HEK293 (cell line): Measurements from ENCODE around the gene ING4.

Experiments used
- HOXD13 ChIP-seq: sonication (generic); formaldehyde crosslinking; IDR thresholded peaks from 2 replicates; pipeline ENCODE4 v1.8.0; 2022; ENCODE audit warnings: missing genetic modification reagents, borderline replicate concordance
- SP2 ChIP-seq: fragments of 450-650 bp; formaldehyde crosslinking; IDR thresholded peaks from 2 replicates; pipeline ENCODE4 v1.5.1; 2016; ENCODE audit warnings: missing biosample characterization, missing genetic modification characterization
- ZBTB21 ChIP-seq: fragments of 450-650 bp; formaldehyde crosslinking; IDR thresholded peaks from 2 replicates; pipeline ENCODE4 v1.5.1; 2017; ENCODE audit warnings: missing biosample characterization, missing genetic modification characterization
- ZFP37 ChIP-seq: fragments of 450-650 bp; formaldehyde crosslinking; IDR thresholded peaks from 2 replicates; pipeline ENCODE4 v1.5.1; 2016; ENCODE audit warnings: missing biosample characterization, missing genetic modification characterization
- ZNF155 ChIP-seq: fragments of 450-650 bp; formaldehyde crosslinking; IDR thresholded peaks from 2 replicates; pipeline ENCODE4 v1.5.1; 2016; ENCODE audit warnings: missing biosample characterization, missing genetic modification characterization
- ZNF174 ChIP-seq: fragments of 450-650 bp; formaldehyde crosslinking; IDR thresholded peaks from 2 replicates; pipeline ENCODE4 v1.5.0; 2017; ENCODE audit warnings: missing biosample characterization, mild to moderate bottlenecking, missing genetic modification characterization
- ZNF184 ChIP-seq: fragments of 450-650 bp; IDR thresholded peaks from 2 replicates; pipeline ENCODE4 v1.5.1; 2018; ENCODE audit warnings: missing biosample characterization, mild to moderate bottlenecking, missing genetic modification characterization
- ZNF239 ChIP-seq: fragments of 450-650 bp; formaldehyde crosslinking; IDR thresholded peaks from 2 replicates; pipeline ENCODE4 v1.5.1; 2016; ENCODE audit warnings: missing biosample characterization, missing genetic modification characterization
- ZNF292 ChIP-seq: fragments of 450-650 bp; formaldehyde crosslinking; IDR thresholded peaks from 2 replicates; pipeline ENCODE4 v1.5.1; 2016; ENCODE audit warnings: low read depth, missing biosample characterization, missing genetic modification characterization, borderline replicate concordance
- ZNF302 ChIP-seq: fragments of 450-650 bp; formaldehyde crosslinking; IDR thresholded peaks from 2 replicates; pipeline ENCODE4 v1.5.1; 2016; ENCODE audit warnings: missing biosample characterization, missing genetic modification characterization, low read depth
- ZNF423 ChIP-seq: fragments of 450-650 bp; formaldehyde crosslinking; IDR thresholded peaks from 2 replicates; pipeline ENCODE4 v1.5.1; 2016; ENCODE audit warnings: missing biosample characterization, missing genetic modification characterization
- ZNF501 ChIP-seq: fragments of 450-650 bp; formaldehyde crosslinking; IDR thresholded peaks from 2 replicates; pipeline ENCODE4 v1.5.1; 2016; ENCODE audit warnings: missing biosample characterization, missing genetic modification characterization
- ZNF585B ChIP-seq: fragments of 450-650 bp; formaldehyde crosslinking; IDR thresholded peaks from 2 replicates; pipeline ENCODE4 v1.5.1; 2016; ENCODE audit warnings: missing biosample characterization, missing genetic modification characterization
- ZNF785 ChIP-seq: fragments of 450-650 bp; formaldehyde crosslinking; IDR thresholded peaks from 2 replicates; pipeline ENCODE4 v1.5.1; 2016; ENCODE audit warnings: missing biosample characterization, missing genetic modification characterization
- TF ChIP-seq, protein P1 (sequence below): fragments of 450-650 bp; formaldehyde crosslinking; IDR thresholded peaks from 2 replicates; pipeline ENCODE4 v1.5.1; 2016; ENCODE audit warnings: missing biosample characterization, missing genetic modification characterization, borderline replicate concordance
- TF ChIP-seq, protein P2 (sequence below): fragments of 450-650 bp; formaldehyde crosslinking; IDR thresholded peaks from 2 replicates; pipeline ENCODE4 v1.5.1; 2016; ENCODE audit warnings: missing biosample characterization, missing genetic modification characterization
- TF ChIP-seq, protein P3 (sequence below): fragments of 450-650 bp; formaldehyde crosslinking; IDR thresholded peaks from 2 replicates; pipeline ENCODE4 v1.5.1; 2017; ENCODE audit warnings: missing biosample characterization, missing genetic modification characterization
- TF ChIP-seq, protein P4 (sequence below): fragments of 450-650 bp; formaldehyde crosslinking; IDR thresholded peaks from 2 replicates; pipeline ENCODE4 v1.5.1; 2017; ENCODE audit warnings: missing biosample characterization, missing genetic modification characterization

ING4 gene

DNA sequence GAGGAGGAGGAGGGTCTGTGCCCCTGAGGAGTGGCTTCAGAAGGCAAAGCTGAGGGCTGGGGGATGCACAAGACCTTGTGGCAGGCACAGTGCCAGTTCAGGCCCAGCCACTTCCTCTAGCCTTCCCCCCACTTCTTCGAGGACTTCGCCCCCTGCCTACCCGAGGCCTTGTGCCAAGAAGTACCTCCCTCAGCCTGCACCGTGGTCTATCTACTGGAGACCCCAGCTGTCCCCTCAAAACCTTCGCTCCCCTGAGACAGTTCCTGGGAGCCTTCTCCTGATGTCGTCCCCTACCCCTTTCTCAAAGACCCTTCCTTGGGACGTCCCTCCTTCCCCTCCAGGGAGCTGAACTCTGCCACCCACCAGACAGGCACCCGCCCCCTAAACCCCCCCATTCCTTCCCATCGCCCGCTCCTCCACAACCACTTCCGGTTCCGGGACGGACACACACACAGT is 25.7 kb upstream of the ING4 start (continued):
- TF ChIP-seq, protein P1, sequence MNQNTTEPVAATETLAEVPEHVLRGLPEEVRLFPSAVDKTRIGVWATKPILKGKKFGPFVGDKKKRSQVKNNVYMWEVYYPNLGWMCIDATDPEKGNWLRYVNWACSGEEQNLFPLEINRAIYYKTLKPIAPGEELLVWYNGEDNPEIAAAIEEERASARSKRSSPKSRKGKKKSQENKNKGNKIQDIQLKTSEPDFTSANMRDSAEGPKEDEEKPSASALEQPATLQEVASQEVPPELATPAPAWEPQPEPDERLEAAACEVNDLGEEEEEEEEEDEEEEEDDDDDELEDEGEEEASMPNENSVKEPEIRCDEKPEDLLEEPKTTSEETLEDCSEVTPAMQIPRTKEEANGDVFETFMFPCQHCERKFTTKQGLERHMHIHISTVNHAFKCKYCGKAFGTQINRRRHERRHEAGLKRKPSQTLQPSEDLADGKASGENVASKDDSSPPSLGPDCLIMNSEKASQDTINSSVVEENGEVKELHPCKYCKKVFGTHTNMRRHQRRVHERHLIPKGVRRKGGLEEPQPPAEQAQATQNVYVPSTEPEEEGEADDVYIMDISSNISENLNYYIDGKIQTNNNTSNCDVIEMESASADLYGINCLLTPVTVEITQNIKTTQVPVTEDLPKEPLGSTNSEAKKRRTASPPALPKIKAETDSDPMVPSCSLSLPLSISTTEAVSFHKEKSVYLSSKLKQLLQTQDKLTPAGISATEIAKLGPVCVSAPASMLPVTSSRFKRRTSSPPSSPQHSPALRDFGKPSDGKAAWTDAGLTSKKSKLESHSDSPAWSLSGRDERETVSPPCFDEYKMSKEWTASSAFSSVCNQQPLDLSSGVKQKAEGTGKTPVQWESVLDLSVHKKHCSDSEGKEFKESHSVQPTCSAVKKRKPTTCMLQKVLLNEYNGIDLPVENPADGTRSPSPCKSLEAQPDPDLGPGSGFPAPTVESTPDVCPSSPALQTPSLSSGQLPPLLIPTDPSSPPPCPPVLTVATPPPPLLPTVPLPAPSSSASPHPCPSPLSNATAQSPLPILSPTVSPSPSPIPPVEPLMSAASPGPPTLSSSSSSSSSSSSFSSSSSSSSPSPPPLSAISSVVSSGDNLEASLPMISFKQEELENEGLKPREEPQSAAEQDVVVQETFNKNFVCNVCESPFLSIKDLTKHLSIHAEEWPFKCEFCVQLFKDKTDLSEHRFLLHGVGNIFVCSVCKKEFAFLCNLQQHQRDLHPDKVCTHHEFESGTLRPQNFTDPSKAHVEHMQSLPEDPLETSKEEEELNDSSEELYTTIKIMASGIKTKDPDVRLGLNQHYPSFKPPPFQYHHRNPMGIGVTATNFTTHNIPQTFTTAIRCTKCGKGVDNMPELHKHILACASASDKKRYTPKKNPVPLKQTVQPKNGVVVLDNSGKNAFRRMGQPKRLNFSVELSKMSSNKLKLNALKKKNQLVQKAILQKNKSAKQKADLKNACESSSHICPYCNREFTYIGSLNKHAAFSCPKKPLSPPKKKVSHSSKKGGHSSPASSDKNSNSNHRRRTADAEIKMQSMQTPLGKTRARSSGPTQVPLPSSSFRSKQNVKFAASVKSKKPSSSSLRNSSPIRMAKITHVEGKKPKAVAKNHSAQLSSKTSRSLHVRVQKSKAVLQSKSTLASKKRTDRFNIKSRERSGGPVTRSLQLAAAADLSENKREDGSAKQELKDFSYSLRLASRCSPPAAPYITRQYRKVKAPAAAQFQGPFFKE (tag by site-specific recombination): 0 out of 2 replicates have a peak, but pooled peaks have one; percentile 10
- TF ChIP-seq, protein P2, sequence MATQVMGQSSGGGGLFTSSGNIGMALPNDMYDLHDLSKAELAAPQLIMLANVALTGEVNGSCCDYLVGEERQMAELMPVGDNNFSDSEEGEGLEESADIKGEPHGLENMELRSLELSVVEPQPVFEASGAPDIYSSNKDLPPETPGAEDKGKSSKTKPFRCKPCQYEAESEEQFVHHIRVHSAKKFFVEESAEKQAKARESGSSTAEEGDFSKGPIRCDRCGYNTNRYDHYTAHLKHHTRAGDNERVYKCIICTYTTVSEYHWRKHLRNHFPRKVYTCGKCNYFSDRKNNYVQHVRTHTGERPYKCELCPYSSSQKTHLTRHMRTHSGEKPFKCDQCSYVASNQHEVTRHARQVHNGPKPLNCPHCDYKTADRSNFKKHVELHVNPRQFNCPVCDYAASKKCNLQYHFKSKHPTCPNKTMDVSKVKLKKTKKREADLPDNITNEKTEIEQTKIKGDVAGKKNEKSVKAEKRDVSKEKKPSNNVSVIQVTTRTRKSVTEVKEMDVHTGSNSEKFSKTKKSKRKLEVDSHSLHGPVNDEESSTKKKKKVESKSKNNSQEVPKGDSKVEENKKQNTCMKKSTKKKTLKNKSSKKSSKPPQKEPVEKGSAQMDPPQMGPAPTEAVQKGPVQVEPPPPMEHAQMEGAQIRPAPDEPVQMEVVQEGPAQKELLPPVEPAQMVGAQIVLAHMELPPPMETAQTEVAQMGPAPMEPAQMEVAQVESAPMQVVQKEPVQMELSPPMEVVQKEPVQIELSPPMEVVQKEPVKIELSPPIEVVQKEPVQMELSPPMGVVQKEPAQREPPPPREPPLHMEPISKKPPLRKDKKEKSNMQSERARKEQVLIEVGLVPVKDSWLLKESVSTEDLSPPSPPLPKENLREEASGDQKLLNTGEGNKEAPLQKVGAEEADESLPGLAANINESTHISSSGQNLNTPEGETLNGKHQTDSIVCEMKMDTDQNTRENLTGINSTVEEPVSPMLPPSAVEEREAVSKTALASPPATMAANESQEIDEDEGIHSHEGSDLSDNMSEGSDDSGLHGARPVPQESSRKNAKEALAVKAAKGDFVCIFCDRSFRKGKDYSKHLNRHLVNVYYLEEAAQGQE (tag by site-specific recombination): 0 out of 2 replicates have a peak, but pooled peaks have one; percentile 5
- TF ChIP-seq, protein P3, sequence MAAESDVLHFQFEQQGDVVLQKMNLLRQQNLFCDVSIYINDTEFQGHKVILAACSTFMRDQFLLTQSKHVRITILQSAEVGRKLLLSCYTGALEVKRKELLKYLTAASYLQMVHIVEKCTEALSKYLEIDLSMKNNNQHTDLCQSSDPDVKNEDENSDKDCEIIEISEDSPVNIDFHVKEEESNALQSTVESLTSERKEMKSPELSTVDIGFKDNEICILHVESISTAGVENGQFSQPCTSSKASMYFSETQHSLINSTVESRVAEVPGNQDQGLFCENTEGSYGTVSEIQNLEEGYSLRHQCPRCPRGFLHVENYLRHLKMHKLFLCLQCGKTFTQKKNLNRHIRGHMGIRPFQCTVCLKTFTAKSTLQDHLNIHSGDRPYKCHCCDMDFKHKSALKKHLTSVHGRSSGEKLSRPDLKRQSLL (tag by site-specific recombination): no peak
- TF ChIP-seq HOXD13 (CRISPR knock-in tag) (no peak), ZNF302 (tag by site-specific recombination) (no peak), ZBTB21 (tag by site-specific recombination) (peak; percentile 49), ZNF174 (tag by site-specific recombination) (no peak), SP2 (tag by site-specific recombination) (peak; percentile 83), ZNF292 (tag by site-specific recombination) (no peak), ZNF184 (tag by site-specific recombination) (no peak), ZNF785 (tag by site-specific recombination) (no peak), ZNF239 (tag by site-specific recombination) (no peak), ZNF501 (no peak), ZNF585B (tag by site-specific recombination) (no peak), ZFP37 (tag by site-specific recombination) (no peak), ZNF423 (tag by site-specific recombination) (no peak), ZNF155 (no peak)
- TF ChIP-seq, protein P4, sequence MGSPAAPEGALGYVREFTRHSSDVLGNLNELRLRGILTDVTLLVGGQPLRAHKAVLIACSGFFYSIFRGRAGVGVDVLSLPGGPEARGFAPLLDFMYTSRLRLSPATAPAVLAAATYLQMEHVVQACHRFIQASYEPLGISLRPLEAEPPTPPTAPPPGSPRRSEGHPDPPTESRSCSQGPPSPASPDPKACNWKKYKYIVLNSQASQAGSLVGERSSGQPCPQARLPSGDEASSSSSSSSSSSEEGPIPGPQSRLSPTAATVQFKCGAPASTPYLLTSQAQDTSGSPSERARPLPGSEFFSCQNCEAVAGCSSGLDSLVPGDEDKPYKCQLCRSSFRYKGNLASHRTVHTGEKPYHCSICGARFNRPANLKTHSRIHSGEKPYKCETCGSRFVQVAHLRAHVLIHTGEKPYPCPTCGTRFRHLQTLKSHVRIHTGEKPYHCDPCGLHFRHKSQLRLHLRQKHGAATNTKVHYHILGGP (tag by site-specific recombination): no peak
- TF ChIP-seq, all 188 proteins: peak for 18
